Anterior cingulate cortex (tissue), 58 donors: Measurements from ENCODE around the gene SLC12A8.

Source experiments
- DNase-seq, 58 donors: peaks; one replicate each; lab custom pipeline; 2025; lab: John Stamatoyannopoulos, UW

Gene SLC12A8

DNA sequence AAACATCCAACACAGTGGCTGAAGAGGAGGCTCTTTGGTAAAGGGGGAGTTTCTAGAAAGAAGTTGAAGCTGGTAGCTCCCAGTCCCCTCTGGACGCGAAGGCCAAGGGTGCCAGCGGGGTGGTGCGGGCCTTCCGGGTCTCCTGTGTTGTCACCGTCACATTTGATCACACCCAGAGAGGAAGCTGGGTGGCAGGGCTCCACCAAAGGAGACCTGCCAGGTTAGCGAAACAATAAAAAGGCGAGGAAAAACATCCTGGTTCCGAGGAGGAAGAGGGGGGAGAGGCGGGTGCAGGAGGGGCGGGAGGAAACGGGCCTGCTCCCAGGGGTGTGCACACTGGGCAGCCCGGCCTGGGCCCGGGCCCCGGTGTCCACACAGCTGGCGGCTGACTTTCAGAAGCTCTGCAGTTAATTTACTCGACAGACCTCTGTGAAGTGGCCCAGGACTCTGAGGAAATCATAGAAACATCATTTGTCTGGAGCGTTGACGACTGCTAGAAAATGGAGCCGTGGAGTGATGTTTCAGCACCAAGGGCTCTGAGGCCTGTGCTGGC lies 168.9 kb downstream of the SLC12A8 start:
- DNase-seq: no peak

DNA sequence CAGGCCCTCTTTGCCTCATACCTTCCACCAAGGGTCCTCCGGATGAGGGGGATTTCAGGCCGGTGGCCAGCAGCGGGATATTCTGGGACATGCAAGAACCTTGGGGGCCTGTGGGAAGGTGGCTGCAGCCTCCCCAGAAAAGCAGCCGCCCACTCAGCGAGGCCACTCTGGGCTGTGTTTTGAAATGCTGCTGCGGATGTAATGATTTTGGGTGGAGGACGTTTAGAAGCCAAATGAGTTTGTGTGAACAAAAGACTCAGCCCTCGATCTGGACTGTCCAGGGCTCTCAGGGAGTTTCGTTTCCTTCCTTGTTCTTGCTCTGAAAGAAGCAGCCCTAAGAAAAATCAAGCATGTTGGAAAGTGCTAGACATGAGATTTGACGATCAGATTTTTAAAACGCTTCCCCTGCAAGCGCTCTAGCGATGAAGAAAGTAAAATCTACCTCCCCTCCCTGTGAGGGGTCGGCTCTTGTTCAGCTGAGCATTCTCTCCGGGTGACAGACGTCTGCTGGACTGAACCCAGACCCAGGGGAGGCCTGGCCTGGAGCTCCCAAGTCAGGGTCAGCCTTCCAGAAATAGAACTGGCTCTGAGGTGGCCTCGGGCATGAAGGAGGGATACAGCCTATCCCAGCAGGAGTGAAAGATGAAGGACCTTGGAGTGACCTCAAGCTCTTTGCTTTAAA lies 169.7 kb downstream of the SLC12A8 start:
- DNase-seq: peak in 2 of 58 donors; percentile 38 to 45

DNA sequence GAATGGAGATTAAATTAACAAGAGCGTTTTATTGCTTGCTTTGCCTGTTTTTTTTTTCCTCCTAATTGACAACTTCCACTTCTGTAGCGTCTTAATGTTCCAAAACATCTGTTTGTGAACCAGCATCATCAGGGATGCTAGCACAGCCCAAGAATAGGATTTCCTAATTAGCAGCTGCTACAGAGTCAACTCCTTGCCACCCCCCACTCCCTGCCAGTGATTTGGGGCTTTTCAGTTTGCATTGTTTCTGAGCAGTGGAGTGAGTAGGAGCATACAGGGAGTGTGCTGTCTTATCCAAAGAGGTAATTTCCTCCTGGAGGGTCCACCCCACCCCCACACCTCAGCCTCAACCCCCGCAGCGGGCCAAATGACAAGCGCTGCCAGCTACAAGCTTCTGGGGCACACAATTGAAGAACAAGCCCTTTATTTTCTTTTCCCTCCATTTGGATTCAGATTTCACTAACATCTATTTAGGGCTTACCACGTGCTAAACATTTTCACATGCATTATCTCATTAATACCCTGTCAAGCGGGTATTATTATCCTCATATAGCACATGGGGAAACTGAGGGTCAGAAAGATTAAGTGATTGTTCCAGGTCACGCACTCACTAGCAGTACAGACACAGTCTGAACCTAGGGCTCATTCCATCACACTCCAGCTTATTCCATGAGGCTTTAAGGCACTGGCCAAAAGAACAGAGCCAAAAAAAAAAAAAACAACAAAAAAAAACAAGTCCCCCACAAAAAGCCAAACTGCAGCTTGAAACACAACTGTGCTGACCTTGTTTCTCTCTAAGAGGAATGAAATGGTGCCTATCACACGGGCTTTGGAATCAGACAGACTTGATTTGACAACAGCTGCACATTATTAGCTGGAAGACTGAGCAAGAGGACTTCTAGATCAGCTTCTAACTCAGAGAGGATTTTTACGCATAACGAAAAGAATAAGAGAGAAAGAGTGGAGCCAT lies 173.1 kb downstream of the SLC12A8 start:
- peak in 32 of 58 donors; percentile 16 to 63 (median 30) for DNase-seq

DNA sequence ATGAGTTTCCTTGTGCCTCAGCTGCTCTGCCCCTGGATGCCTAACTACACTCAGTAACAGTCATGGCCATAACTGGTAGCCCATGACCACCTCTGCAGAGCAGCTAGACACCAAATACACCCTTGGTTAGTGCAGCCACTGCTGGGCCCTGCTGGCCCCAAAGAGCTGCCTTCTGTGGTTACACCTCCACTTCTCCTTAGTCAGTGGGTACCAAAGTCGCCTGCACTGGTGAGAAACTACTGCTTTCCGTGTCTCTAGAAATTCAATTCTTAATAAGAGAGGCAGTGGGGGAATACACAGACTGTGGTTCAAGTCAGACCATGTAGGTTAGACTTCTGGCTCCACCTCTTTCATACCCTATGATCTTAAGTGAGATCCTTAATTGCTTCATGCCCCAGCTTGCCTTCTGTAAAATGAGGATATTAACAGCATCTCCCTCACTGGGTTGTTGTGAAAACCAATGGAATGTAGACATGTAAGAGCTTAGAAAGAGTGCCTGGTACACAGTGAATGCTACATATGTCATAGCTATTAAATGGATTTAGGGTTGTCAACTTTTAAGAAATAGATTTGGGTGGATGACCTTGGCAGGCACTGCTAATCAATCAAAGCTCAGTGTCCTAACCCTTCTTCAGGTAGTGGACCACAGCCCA lies 174.9 kb downstream of the SLC12A8 start:
- no peak for DNase-seq

DNA sequence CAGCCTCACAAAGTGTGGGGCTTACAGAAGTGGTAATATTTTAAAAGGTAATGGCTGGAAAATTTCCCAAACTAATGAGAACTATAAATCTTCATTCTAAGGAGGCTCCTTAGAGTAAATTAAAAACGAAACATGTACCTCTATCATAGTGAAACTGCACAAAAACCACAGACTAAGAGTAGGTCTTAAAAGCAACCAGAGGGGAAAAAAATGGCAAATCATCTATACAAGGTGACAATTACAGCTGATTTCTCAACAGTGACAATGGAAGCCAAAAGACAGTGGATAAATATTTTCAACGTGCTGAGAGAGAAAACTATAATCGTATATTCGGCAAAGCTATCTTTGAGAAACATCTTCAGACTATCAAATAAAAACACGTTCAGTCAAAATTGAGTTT lies 177.3 kb downstream of the SLC12A8 start:
- DNase-seq: no peak

DNA sequence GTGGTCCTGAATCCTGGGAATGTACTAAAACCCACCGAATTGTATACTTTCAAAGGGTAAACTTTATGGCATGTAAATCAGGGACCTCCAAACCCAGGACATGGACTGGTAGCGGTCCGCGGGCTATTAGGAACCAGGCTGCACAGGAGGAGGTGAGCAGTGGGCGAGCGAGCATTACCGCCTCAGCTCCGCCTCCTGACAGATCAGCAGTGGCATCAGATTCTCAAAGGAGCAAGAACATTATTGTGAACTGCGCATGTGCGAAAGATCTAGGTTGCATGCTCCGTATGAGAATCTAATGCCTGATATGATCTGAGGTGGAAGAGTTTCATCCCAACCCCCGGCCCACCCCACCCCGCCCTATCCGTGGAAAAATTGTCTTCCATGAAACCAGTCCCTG lies 178.9 kb downstream of the SLC12A8 start:
- no peak for DNase-seq

GRCh38 chr3:125033135-125033534 lies 179.4 kb downstream of the SLC12A8 start:
- no peak for DNase-seq

DNA sequence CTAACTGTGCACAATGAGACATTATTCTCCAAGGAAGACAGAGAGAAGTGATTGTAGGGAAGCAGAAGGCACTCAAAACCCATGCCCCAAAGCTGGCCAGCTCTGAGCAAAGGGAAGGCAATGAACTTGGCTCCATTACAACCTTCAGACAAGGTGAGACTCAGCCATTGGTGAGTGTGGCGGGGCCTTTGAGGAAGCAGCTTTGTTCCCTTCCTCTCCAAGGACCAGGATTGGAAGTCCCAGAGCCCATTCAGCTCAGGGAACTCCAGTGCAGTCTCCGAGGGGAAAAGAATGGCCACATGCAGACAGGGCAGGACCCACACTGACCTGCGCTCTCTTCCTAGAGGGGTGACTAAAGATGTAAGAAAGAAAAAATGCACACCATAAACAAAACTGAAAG lies 179.9 kb downstream of the SLC12A8 start:
- DNase-seq: no peak
